Measurements from ENCODE around the gene ZC3H10. TPM values are rescaled to one million over a fixed set of nuclear protein-coding genes. Genes with fewer than 3 reads are reported as not detected.
A peak's percentile ranks its signal among the peaks of the same experiment; 100 is the strongest.

The ZC3H10 gene
- total and polyA plus RNA-seq, 3 experiments from 2014 or later, result 3.2 to 9.0 (median 8.1) TPM

DNA sequence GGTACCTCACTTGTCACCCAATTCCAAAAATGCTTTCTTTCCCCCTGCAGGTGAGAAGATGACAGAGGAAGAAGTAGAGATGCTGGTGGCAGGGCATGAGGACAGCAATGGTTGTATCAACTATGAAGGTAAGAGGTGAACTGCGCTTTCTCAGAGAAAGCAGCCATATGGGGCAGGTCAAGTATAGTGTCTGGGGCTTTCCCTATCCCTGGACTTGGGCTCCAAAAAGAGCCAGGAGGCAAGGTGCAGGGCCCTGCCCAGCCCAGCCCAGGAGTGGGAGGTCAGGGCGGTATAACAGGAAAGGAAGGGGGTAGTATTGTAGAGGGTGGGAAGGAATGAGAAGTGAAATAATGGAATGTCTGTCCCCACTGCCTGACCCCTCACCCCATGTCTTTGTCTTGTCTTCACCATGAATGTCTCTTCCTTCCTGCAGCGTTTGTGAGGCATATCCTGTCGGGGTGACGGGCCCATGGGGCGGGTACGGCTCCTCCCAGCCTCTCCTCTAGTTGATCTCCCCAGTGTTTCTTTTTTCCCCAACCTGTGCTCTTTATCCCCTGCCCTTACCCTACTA lies 42.2 kb downstream of the ZC3H10 start:
- POLR2A ChIA-PET, result interaction anchor here (1.2 to 2.8 kb wide), 4 partner anchors 18 to 33 kb away, joined by 3 to 25 read pairs (median 8); partner anchors contain the start of genes ESYT1 and SMARCC2

DNA sequence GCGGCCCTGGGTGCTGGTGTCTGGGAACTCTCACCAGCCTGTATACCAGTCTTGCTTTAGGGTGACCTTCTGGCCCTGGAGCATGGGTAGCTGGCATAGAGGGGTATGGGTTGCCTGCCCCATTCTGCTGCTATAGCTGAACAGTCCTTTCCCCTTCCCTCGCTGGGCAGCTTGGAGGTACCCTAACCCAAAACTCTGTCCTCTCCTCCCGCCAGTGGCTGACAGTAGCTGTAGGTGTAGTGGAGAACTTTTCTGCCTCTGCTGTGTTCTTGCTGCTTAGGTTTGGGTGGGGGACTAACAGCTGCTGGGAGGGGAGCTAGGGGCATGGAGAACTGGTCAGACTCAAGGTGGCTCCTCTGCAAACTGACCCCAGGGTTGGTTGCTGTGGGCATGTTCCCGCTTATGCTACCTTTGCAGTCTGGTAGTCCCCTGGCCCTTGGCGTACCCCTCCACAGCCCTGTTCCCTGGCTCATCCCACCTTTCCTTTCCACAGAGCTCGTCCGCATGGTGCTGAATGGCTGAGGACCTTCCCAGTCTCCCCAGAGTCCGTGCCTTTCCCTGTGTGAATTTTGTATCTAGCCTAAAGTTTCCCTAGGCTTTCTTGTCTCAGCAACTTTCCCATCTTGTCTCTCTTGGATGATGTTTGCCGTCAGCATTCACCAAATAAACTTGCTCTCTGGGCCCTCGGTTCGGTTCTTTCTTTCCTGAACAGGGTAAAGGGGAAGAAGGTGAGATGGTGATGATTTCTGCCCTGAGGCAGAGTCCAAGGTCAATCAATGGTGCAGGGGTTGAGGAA lies 43.0 kb downstream of the ZC3H10 start:
- peak overlapping the region; percentile 80 for H3K4me3 ChIP-seq (ENCODE audit: low read length)
- no peak for DNase-seq
- H3K36me3 ChIP-seq (ENCODE audit: insufficient read depth, low read length), result peaks cover 51% of the 10 kb centered on the region
- peaks cover 37% of the 10 kb centered on the region for H3K4me1 ChIP-seq (ENCODE audit: insufficient read depth, low read length)
- H3K4me1 Mint-ChIP-seq, result peaks cover 38 to 42% (median 42%) of the 10 kb centered on the region in 3 donors
- peak overlapping the region; percentile 94 for H3K27ac ChIP-seq (ENCODE audit: low read depth, low read length)
- H3K9me3 ChIP-seq (ENCODE audit: low read length), result no peaks in the 10 kb centered on the region
- peak overlapping the region; percentile 87 to 100 (median 96) for H3K27ac Mint-ChIP-seq
- POLR2A ChIA-PET, result interaction anchor here (0.6 to 1.9 kb wide), 7 partner anchors 10 to 161 kb away, joined by 3 to 11 read pairs (median 3); partner anchors contain the start of genes ESYT1, SMARCC2 and ZC3H10
- peak overlapping the region; percentile 51 to 100 (median 94) for H3K4me3 Mint-ChIP-seq
- H3K36me3 Mint-ChIP-seq, result peaks cover 0 to 79% (median 12%) of the 10 kb centered on the region in 3 donors
- H3K9me3 Mint-ChIP-seq, result no peaks in the 10 kb centered on the region
- CTCF ChIA-PET, result interaction anchor here (0.7 to 3.7 kb wide), 8 partner anchors 10 to 114 kb away, joined by 3 to 24 read pairs (median 4); partner anchors contain the start of genes ESYT1, SMARCC2 and ZC3H10
- no peaks in the 10 kb centered on the region for H3K27me3 ChIP-seq (ENCODE audit: insufficient read depth, low read length, poor library complexity, severe bottlenecking)
- H3K27me3 Mint-ChIP-seq, result no peaks in the 10 kb centered on the region

More for the DNA sequence above, 42.2 kb downstream of the ZC3H10 start:
- DNase-seq, result peak; percentile 56 to 71 (median 63)
- Mint-ChIP-seq H3K27ac (peak overlapping the region; percentile 87 to 100 (median 96)), H3K27me3 (no peaks in the 10 kb centered on the region), H3K9me3 (no peaks in the 10 kb centered on the region), H3K36me3 (peaks cover 0 to 72% (median 12%) of the 10 kb centered on the region in 3 donors), H3K4me1 (peaks cover 38 to 43% (median 42%) of the 10 kb centered on the region in 3 donors), H3K4me3 (peak overlapping the region; percentile 92 to 100 (median 95))
- CTCF ChIA-PET, result interaction anchor here (1.0 to 3.7 kb wide), 5 partner anchors 29 to 42 kb away, joined by 3 to 24 read pairs (median 21); partner anchors contain the start of genes ESYT1, SMARCC2 and ZC3H10
- no peaks in the 10 kb centered on the region for H3K9me3 ChIP-seq (ENCODE audit: low read length)
- H3K4me3 ChIP-seq (ENCODE audit: low read length), result peak overlapping the region; percentile 80
- H3K27ac ChIP-seq (ENCODE audit: low read depth, low read length), result peak overlapping the region; percentile 94
- peaks cover 37% of the 10 kb centered on the region for H3K4me1 ChIP-seq (ENCODE audit: insufficient read depth, low read length)
- peaks cover 45% of the 10 kb centered on the region for H3K36me3 ChIP-seq (ENCODE audit: insufficient read depth, low read length)
- H3K27me3 ChIP-seq (ENCODE audit: insufficient read depth, low read length, poor library complexity, severe bottlenecking), result no peaks in the 10 kb centered on the region

DNA sequence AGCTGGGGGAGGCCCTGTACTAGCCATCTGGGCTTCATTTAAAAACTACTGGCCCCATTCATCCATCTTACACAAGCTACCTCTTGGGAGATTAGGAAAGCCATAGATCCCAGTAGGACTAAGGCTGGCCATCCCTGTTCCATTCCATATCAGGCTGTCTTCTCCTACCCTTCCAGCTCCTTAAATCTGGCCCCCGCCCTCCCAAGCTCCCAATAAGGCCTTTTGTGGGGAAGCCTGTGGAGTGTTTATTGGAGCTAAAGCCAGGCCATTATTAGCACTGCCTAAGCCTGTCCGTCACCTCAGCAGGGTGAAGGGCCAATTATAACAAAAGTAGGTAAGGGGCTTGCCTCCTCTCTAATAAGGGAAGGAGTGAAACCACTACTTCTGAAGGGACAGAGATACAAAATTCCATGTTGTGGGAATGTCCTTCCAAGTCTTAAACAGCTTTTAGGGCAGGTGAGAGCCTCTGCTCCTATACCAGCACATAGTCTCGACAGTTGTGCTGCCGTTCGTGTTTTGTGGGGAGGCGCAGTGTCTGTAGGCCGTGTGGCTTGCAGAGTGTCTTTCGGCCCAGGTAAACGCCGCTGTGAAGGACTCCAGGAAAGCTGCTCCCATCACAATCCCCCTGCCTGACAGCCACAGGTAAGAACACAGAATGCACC lies 43.8 kb downstream of the ZC3H10 start:
- Histone ChIP-seq H3K4me1 (ENCODE audit: insufficient read depth, low read length) (peaks cover 37% of the 10 kb centered on the region), H3K27me3 (ENCODE audit: insufficient read depth, low read length, poor library complexity, severe bottlenecking) (no peaks in the 10 kb centered on the region), H3K27ac (ENCODE audit: low read depth, low read length) (peak overlapping the region; percentile 6), H3K36me3 (ENCODE audit: insufficient read depth, low read length) (peaks cover 51% of the 10 kb centered on the region), H3K4me3 (ENCODE audit: low read length) (no peak overlapping the region), H3K9me3 (ENCODE audit: low read length) (no peaks in the 10 kb centered on the region)
- no peak for DNase-seq
- ChIA-PET CTCF (interaction anchor here (1.2 to 3.7 kb wide), 6 partner anchors 10 to 115 kb away, joined by 3 to 24 read pairs (median 4); partner anchors contain the start of genes ESYT1, SMARCC2 and ZC3H10), POLR2A (interaction anchor here (0.7 to 1.9 kb wide), 7 partner anchors 11 to 155 kb away, joined by 3 to 11 read pairs (median 3); partner anchors contain the start of genes ESYT1, SMARCC2 and ZC3H10)
- Mint-ChIP-seq H3K4me3 (peak overlapping the region; percentile 29 to 92 (median 59)), H3K4me1 (peaks cover 38 to 42% (median 42%) of the 10 kb centered on the region in 3 donors), H3K36me3 (peaks cover 0 to 82% (median 12%) of the 10 kb centered on the region in 3 donors), H3K27me3 (no peaks in the 10 kb centered on the region), H3K9me3 (no peaks in the 10 kb centered on the region), H3K27ac (peak overlapping the region; percentile 41 to 100 (median 96))

DNA sequence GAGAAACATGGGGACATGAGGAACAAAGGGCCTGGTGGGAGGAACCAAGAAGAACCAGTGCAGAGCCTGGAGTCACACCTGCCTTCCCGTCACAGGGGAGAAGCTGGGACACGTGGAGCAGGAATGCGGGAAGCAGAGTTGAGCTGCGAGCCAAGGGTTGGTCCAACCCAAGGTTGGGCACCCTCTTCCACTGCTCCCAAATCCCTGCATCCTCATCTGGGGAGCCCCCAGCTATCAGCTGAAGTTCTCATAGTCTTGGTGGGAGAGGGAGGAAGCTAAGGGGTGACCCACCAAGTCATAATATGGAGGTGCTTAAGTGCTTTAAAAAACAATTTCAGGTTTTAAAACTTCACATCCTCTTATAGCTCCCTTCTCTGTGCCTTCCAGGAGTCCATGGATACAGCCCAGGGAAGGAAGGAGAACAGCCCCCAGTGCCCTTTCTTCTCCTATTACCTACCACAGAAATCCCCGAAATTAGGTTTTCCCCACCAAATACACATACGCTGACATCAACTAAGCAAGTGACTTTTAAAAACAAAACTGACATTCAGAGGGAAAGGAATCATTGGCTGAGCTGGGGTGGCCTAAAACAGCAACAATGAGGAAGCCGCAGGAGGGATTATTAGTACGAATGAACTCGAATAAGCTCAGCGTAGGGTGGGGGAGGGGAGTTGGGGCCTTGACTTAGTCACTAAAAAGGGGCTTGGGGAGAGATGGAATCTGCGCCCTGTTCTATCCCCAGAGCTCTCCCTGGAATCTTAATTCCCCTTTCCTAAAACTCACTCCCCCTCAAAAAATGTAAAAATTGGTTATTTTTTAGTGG lies 44.6 kb downstream of the ZC3H10 start:
- H3K4me3 Mint-ChIP-seq, result peak overlapping the region in 1 of 7 donors; percentile 35
- H3K9me3 Mint-ChIP-seq, result no peaks in the 10 kb centered on the region
- ChIA-PET CTCF (interaction anchor here (1.1 to 3.7 kb wide), 8 partner anchors 11 to 115 kb away, joined by 3 to 24 read pairs (median 4); partner anchors contain the start of genes ESYT1, SMARCC2 and ZC3H10), POLR2A (interaction anchor here (0.6 to 1.5 kb wide), 3 partner anchors 18 to 156 kb away, joined by 3 to 5 read pairs (median 3); partner anchors contain the start of gene ESYT1)
- no peaks in the 10 kb centered on the region for H3K27me3 Mint-ChIP-seq
- H3K36me3 ChIP-seq (ENCODE audit: insufficient read depth, low read length), result peaks cover 54% of the 10 kb centered on the region
- DNase-seq, result no peak
- H3K36me3 Mint-ChIP-seq, result peaks cover 3 to 89% (median 15%) of the 10 kb centered on the region in 3 donors
- H3K27ac Mint-ChIP-seq, result peak overlapping the region in 7 of 8 donors; percentile 3 to 100 (median 53)
- H3K4me1 ChIP-seq (ENCODE audit: insufficient read depth, low read length), result peaks cover 31% of the 10 kb centered on the region
- no peaks in the 10 kb centered on the region for H3K27me3 ChIP-seq (ENCODE audit: insufficient read depth, low read length, poor library complexity, severe bottlenecking)
- peaks cover 30 to 36% (median 35%) of the 10 kb centered on the region in 3 donors for H3K4me1 Mint-ChIP-seq
- H3K4me3 ChIP-seq (ENCODE audit: low read length), result no peak overlapping the region
- no peaks in the 10 kb centered on the region for H3K9me3 ChIP-seq (ENCODE audit: low read length)
- H3K27ac ChIP-seq (ENCODE audit: low read depth, low read length), result no peak overlapping the region

DNA sequence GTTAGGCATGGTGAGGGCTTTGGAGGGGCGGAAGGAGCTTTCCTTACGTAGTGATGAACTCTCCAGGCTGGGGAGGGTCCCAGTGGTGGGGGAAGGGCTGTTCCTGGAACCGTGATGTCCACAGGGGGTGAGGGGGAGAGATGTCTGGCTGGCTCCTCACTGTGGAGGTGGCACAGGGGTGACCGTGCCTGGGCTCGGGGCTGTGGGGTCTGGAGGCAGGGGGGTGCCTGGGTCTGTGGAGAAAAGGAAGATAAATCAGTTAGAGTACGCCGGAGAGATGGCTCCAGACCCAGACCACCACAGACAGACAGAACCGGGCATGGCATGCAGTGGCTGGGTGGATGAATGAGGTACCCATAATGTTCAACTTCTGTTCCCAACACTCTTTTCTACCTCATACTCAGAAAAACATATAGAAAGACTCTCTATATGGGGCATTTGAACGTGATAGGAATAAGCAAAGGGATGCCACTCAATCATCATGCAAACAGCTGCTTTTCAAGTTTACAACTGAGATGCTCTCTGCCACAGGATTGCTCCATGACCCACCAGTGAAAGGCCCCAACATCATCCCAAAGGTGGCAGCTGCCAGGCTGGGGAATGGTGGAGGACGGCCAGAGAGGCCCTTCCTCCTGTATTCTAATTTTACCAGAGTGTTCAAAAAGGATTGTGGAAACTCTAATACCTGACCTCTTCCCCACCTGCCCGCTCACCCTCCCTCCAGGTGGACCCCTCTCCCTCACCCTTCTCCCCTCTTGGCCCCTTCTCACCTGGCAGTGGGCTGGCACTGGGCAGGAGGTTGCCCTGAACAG lies 45.7 kb downstream of the ZC3H10 start:
- Mint-ChIP-seq H3K27ac (peak overlapping the region in 5 of 8 donors; percentile 6 to 80 (median 45)), H3K27me3 (no peaks in the 10 kb centered on the region), H3K4me3 (peak overlapping the region in 1 of 7 donors; percentile 27), H3K36me3 (peaks cover 3 to 88% (median 13%) of the 10 kb centered on the region in 3 donors), H3K4me1 (peaks cover 30 to 34% (median 31%) of the 10 kb centered on the region in 3 donors), H3K9me3 (no peaks in the 10 kb centered on the region)
- ChIA-PET CTCF (interaction anchor here (1.1 to 3.7 kb wide), 6 partner anchors 14 to 117 kb away, joined by 3 to 24 read pairs (median 4); partner anchors contain the start of genes ESYT1, SMARCC2 and ZC3H10), POLR2A (interaction anchor here (1.5 kb wide), 1 partner anchor 36 kb away, joined by 5 read pairs; the partner anchor contains the start of gene ESYT1)
- H3K27me3 ChIP-seq (ENCODE audit: insufficient read depth, low read length, poor library complexity, severe bottlenecking), result no peaks in the 10 kb centered on the region
- no peak overlapping the region for H3K4me3 ChIP-seq (ENCODE audit: low read length)
- DNase-seq, result no peak
- no peaks in the 10 kb centered on the region for H3K9me3 ChIP-seq (ENCODE audit: low read length)
- peaks cover 58% of the 10 kb centered on the region for H3K36me3 ChIP-seq (ENCODE audit: insufficient read depth, low read length)
- H3K4me1 ChIP-seq (ENCODE audit: insufficient read depth, low read length), result peaks cover 31% of the 10 kb centered on the region
- no peak overlapping the region for H3K27ac ChIP-seq (ENCODE audit: low read depth, low read length)

DNA sequence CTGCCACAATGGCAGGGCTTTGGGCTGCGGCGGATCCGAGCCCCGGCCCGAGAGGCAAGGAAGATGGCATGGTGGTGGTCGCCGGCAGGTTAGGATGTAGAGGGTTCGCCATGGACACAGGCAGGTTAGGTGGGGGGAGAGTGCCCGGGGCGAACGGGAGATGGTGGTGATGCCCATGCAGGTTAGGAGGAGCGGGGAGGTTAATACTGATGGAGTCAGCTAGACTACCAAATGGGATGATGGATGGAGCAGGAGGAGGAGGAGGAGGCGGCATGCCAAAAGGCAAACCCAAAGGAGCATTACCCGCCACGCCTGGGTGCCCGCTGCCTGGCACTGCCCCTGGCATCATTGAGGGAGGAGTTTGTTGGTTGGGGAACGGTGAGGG lies 46.3 kb downstream of the ZC3H10 start:
- CTCF ChIA-PET, result interaction anchor here (1.8 kb wide), 1 partner anchor 25 kb away, joined by 3 read pairs; the partner anchor contains the start of gene SMARCC2
- Mint-ChIP-seq H3K9me3 (no peaks in the 10 kb centered on the region), H3K27me3 (no peaks in the 10 kb centered on the region), H3K36me3 (peaks cover 3 to 88% (median 16%) of the 10 kb centered on the region in 3 donors), H3K27ac (peak overlapping the region in 2 of 8 donors; percentile 35 to 40), H3K4me1 (peaks cover 25 to 28% (median 25%) of the 10 kb centered on the region in 3 donors), H3K4me3 (no peak overlapping the region)
- peaks cover 61% of the 10 kb centered on the region for H3K36me3 ChIP-seq (ENCODE audit: insufficient read depth, low read length)
- POLR2A ChIA-PET, result interaction anchor here (0.9 kb wide), 1 partner anchor 9 kb away, joined by 3 read pairs; no protein-coding TSS in a partner anchor
- H3K4me3 ChIP-seq (ENCODE audit: low read length), result no peak overlapping the region
- no peak for DNase-seq
- no peaks in the 10 kb centered on the region for H3K27me3 ChIP-seq (ENCODE audit: insufficient read depth, low read length, poor library complexity, severe bottlenecking)
- H3K27ac ChIP-seq (ENCODE audit: low read depth, low read length), result no peak overlapping the region
- H3K9me3 ChIP-seq (ENCODE audit: low read length), result no peaks in the 10 kb centered on the region
- peaks cover 25% of the 10 kb centered on the region for H3K4me1 ChIP-seq (ENCODE audit: insufficient read depth, low read length)
